Tibial nerve (tissue), 3 donors: Measurements from ENCODE around the gene PGGHG.

Experiments used
- POLR2A ChIP-seq, 2 donors: fragments of 450-650 bp; IDR thresholded peaks; one replicate each; pipeline ENCODE4 v1.6.1; 2017; ENCODE audit warnings: antibody characterized with exemption in 2 of 2, mild to moderate bottlenecking in 2 of 2, moderate library complexity in 2 of 2
- TF ChIP-seq, protein P1 (sequence below), 5 experiments: fragments of 200-600 bp in 3 of 5; fragments of 450-650 bp in 2 of 5; sonication (generic) in 3 of 5; IDR thresholded peaks; one replicate each; pipeline ENCODE4 v1.5.1; 2016 to 2019; ENCODE audit warnings: antibody characterized with exemption in 5 of 5, mild to moderate bottlenecking in 3 of 5, moderate library complexity in 2 of 5

DNA sequence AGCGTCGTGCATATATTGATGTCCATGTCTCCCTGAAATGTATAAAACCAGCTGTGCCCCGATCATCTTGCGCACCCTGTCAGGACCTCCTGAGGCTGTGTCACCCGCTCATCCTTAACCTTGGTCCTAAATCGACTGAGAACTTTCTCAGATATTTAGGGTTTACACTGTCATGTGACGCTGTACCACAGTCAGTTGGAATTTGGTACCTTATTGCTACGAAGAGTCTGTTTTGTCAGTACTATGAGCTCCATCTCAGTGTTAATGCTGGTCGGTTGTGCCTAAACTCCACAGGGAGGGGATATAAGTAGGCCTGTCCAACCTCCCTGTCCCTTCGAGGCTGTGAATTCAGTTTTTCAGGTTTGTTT lies 16.9 kb downstream of the PGGHG start:
- TF ChIP-seq, protein P1, sequence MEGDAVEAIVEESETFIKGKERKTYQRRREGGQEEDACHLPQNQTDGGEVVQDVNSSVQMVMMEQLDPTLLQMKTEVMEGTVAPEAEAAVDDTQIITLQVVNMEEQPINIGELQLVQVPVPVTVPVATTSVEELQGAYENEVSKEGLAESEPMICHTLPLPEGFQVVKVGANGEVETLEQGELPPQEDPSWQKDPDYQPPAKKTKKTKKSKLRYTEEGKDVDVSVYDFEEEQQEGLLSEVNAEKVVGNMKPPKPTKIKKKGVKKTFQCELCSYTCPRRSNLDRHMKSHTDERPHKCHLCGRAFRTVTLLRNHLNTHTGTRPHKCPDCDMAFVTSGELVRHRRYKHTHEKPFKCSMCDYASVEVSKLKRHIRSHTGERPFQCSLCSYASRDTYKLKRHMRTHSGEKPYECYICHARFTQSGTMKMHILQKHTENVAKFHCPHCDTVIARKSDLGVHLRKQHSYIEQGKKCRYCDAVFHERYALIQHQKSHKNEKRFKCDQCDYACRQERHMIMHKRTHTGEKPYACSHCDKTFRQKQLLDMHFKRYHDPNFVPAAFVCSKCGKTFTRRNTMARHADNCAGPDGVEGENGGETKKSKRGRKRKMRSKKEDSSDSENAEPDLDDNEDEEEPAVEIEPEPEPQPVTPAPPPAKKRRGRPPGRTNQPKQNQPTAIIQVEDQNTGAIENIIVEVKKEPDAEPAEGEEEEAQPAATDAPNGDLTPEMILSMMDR (IDR thresholded peaks at IDR 0.05) = no peak
- TF ChIP-seq POLR2A (IDR thresholded peaks at IDR 0.05) = no peak
